ENCODE measurements around the gene FOXD3. TPM values are rescaled to one million over a fixed set of nuclear protein-coding genes. Genes with fewer than 3 reads are reported as not detected.

The FOXD3 gene
- total and polyA plus RNA-seq, 2 experiments from 2014 or later, result not detected

DNA sequence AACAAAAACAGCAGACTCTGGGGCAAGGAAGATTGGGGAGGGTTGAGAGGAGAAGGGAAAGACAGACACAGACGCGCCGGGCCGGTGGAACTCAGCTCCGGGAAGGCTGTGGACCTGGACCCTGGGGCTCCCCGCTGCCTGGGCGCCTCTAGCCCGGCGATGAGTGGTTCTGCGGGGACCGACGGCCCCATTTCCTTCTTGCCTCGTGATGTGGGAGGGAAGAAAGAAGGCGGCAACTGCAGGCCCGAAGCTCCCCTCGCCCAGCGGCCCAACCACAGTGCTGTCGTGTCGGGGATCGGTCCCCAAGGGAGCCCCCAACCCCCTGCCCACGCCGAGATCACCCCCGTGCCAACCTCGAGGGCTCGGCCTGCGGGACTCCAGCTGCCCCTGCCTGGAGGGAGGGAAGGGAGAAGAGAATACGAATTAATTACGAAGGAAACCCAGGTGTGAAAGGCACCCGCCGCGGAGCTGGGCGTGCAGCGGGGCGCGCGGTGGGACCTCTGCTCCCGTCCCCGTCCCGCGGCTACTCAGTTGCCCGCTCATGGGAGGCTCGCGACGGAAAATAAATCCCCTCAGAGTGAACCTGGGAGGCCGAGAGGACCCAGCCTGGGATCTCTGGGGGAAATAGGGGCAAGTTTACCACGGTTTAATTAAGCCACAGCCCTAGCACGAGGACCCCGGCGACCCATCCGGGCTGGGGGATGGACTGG, 7.4 kb downstream of the FOXD3 start:
- Histone ChIP-seq H3K27ac (no peak overlapping the region), H3K9me3 (ENCODE audit: low read depth) (no peaks in the 10 kb centered on the region), H3K4me1 (ENCODE audit: low read depth) (no peaks in the 10 kb centered on the region), H3K27me3 (peaks cover 100% of the 10 kb centered on the region), H3K36me3 (no peaks in the 10 kb centered on the region), H3K4me3 (no peak overlapping the region)
- TF ChIP-seq, protein P1, sequence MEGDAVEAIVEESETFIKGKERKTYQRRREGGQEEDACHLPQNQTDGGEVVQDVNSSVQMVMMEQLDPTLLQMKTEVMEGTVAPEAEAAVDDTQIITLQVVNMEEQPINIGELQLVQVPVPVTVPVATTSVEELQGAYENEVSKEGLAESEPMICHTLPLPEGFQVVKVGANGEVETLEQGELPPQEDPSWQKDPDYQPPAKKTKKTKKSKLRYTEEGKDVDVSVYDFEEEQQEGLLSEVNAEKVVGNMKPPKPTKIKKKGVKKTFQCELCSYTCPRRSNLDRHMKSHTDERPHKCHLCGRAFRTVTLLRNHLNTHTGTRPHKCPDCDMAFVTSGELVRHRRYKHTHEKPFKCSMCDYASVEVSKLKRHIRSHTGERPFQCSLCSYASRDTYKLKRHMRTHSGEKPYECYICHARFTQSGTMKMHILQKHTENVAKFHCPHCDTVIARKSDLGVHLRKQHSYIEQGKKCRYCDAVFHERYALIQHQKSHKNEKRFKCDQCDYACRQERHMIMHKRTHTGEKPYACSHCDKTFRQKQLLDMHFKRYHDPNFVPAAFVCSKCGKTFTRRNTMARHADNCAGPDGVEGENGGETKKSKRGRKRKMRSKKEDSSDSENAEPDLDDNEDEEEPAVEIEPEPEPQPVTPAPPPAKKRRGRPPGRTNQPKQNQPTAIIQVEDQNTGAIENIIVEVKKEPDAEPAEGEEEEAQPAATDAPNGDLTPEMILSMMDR (IDR thresholded peaks at IDR 0.05; ENCODE audit: low read depth, low read length), result no peak
- no peak for DNase-seq (ENCODE audit: low read depth in 1 of 2, low spot score in 1 of 2)

DNA sequence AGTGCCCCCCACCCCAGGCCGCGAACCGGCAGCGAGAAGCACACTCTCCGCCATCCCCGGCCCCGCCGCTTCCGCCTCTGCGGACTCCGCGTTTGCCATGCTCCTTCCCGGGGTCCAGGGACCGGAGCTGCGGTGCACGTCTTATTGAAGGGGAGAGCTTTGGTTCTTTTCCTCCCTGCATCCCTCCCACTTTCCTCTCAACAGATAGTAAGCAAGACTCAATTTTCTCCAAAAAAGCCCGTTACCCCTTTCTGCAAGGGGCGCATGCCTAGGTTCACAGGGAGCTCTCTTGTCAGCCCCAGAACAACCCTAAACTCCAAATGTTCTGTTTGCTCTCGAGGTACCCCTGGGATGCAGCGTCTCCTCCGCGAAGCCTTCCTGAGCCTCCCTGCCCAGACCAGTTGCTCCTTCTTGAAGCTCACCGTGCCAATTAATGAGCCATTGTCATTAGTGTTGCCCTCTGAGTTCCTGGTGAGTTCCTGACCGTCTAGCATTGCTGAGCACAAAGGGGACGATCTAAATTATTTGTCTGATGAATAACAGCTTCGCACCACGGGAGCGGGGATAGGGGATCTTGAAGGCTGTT, 8.1 kb downstream of the FOXD3 start:
- no peak overlapping the region for H3K4me3 ChIP-seq
- H3K9me3 ChIP-seq (ENCODE audit: low read depth), result no peaks in the 10 kb centered on the region
- no peaks in the 10 kb centered on the region for H3K36me3 ChIP-seq
- peaks cover 99% of the 10 kb centered on the region for H3K27me3 ChIP-seq
- H3K4me1 ChIP-seq (ENCODE audit: low read depth), result no peaks in the 10 kb centered on the region
- no peak for DNase-seq (ENCODE audit: low read depth in 1 of 2, low spot score in 1 of 2)
- TF ChIP-seq, protein P1 (IDR thresholded peaks at IDR 0.05; ENCODE audit: low read depth, low read length), result no peak
- no peak overlapping the region for H3K27ac ChIP-seq

DNA sequence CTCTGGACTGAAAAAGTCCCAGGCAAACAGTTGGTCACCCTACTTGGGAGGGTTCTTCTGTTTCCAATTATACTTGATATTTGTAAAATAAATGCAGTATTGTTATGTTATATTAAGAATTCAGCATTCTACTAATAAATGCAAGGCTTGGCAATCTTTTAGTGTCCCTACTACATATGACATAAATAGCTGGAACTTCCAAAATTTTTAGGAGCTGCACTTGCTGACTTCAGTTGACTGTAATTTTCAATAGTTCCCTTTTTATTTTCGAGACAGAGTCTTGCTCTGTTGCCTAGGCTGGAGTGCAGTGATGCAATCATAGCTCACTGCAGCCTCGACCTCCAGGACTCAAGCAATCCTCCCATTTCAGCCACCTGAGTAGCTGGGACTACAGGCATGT, 20.0 kb downstream of the FOXD3 start:
- TF ChIP-seq, protein P1 (IDR thresholded peaks at IDR 0.05; ENCODE audit: low read depth, low read length), result no peak

DNA sequence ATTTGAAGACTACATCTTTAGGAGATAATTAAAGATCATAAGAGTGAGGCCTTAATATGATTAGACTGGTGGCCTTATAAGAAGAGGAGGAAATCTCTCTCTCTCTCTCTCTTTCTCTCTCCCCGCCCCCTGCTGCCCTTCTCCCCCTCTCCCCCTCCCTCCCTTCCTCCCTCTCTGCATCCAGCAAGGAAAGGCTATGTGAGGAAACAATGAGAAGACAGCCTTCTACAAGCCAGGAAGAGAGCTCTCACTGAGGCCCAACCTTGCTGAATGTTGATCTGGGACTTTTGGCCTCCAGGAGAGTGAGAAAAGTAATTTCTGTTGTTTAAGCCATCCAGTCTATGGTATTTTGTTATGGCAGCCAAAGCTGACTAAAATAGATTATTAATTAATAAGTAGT, 21.6 kb downstream of the FOXD3 start:
- Histone ChIP-seq H3K4me1 (ENCODE audit: low read depth) (no peaks in the 10 kb centered on the region), H3K9me3 (ENCODE audit: low read depth) (no peaks in the 10 kb centered on the region), H3K27me3 (no peaks in the 10 kb centered on the region), H3K27ac (no peak overlapping the region), H3K4me3 (no peak overlapping the region), H3K36me3 (no peaks in the 10 kb centered on the region)
- no peak for DNase-seq (ENCODE audit: low read depth in 1 of 2, low spot score in 1 of 2)
- TF ChIP-seq, protein P1 (IDR thresholded peaks at IDR 0.05; ENCODE audit: low read depth, low read length), result no peak

More for the DNA sequence above, 20.0 kb downstream of the FOXD3 start:
- no peak for DNase-seq (ENCODE audit: low read depth in 1 of 2, low spot score in 1 of 2)
- Histone ChIP-seq H3K27me3 (no peaks in the 10 kb centered on the region), H3K36me3 (no peaks in the 10 kb centered on the region), H3K4me3 (no peak overlapping the region), H3K9me3 (ENCODE audit: low read depth) (no peaks in the 10 kb centered on the region), H3K27ac (no peak overlapping the region), H3K4me1 (ENCODE audit: low read depth) (no peaks in the 10 kb centered on the region)

DNA sequence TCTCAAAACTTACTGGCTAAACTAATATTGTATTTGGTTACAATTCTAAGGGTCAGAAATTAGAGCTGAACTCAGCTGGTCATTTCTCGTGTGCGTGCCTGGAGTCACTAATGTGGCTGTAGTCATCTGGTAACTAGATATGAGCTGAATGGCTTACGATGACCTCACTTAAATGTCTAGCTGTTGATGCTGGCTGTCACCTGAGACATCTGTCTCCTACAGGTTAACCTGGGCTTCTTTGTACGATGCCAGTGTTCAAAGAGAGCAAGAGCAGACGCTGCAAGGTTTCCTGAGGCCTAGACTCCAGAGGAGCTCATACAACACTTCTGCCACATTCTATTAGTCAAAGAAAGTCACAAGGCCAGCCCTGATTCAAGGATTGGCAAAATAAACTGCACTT, 28.0 kb downstream of the FOXD3 start:
- Histone ChIP-seq H3K36me3 (no peaks in the 10 kb centered on the region), H3K27me3 (peaks cover 34% of the 10 kb centered on the region), H3K4me1 (ENCODE audit: low read depth) (no peaks in the 10 kb centered on the region), H3K4me3 (no peak overlapping the region), H3K9me3 (ENCODE audit: low read depth) (no peaks in the 10 kb centered on the region), H3K27ac (no peak overlapping the region)
- TF ChIP-seq, protein P1 (IDR thresholded peaks at IDR 0.05; ENCODE audit: low read depth, low read length), result no peak
- no peak for DNase-seq (ENCODE audit: low read depth in 1 of 2, low spot score in 1 of 2)
